HG03457 (cell line): ENCODE data around the gene PDGFA.

Experiments used
- ATAC-seq: cut with Tn5 transposase; IDR thresholded peaks from one replicate; pipeline ENCODE4 v1.9.1; 2021; ENCODE audit warnings: moderate number of reproducible peaks; ENCODE audit not compliant: unreplicated experiment

PDGFA gene

DNA sequence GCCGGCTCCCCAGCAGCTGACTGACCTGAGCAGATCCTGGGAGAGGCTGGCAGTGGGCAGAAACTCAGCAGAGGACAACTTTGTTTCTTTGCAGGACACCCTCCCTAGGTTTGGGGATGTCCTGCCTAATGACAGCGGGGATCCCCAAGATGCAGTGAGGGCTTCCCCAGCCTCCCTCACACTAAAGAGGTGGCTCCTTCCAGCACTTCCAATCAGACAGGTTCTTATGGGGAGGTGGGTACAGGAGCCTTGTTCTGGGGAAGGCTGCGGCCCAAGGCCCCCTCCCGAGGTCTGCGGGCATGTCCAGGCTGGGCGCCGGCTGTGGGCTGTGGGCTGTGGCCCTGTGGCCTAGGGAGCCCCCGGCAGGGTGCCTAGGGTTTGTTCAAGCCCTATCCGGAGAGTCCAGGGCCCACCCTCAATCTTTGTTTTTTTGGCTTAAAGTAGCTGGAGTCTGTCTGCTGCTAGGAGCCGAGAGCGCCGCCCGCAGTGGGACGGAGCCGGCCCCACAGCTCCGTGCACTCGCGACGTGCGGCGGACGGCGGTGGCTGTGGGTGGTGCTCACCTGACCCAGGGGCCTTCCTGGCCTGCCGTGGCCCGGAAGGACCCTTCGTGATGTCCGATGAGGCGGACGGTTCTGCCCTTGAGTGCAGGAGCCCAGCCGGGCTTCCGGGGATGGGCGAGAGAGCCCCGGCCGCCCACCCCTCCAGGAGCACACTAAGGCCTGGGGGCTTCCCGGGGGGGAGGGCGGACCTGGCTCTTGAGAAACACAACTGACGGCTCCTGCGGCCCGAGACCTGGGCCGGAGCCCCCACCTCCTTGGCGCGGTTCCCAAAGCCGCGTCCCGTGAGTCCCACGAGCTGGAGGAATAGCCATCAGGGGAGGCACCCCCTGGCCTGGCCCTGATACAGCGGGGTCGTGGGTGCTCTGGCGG, 57.2 kb downstream of the PDGFA start:
- ATAC-seq, result no peak

DNA sequence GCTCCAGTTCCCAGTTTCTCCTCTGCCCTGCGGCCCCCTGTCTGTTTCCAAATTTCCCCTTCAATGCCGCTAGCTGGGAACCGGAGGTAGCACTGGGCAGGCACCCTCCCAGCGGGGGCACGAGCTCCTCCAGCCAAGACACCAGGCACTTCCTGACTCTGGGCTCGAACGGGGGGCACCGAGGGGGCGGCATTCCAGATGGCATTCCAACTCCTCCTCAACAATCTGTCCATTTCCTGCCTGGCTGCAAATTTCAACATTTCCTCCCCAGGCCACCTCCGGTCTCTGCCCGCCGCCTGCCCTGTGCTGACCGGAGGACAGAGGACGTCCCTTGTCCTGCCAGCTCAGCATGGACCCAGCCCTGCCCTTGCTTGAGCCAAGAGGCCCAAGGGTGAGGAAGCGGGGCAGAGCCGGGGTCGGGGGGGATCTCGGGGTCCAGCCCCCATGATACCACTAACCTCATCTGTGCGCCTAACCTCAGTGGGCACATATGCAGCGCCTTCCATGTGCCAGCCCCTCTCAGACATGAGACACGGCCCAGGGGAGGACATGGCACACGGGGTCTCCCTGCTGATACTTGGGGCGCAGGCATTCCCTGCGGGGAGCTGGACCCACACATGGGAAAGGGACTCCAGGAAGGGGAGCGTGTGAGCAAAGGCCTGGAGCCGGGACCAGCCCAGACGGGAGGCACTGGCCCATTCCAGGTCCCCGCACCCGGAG, 58.0 kb downstream of the PDGFA start:
- ATAC-seq, result no peak

GRCh38 chr7:461117-461452, 58.6 kb downstream of the PDGFA start:
- ATAC-seq, result no peak

GRCh38 chr7:460374-461116, 59.1 kb downstream of the PDGFA start:
- ATAC-seq, result no peak

GRCh38 chr7:459584-460373, 59.9 kb downstream of the PDGFA start:
- no peak for ATAC-seq

GRCh38 chr7:458511-459245, 61.0 kb downstream of the PDGFA start:
- ATAC-seq, result no peak

GRCh38 chr7:457814-458510, 61.7 kb downstream of the PDGFA start:
- no peak for ATAC-seq

GRCh38 chr7:455110-455928, 64.3 kb downstream of the PDGFA start:
- ATAC-seq, result no peak

GRCh38 chr7:454356-455109, 65.1 kb downstream of the PDGFA start:
- ATAC-seq, result no peak

- ATAC-seq, result no peak
These were observed 65.9 kb downstream of the PDGFA start for GRCh38 chr7:453597-454306.

GRCh38 chr7:452791-453455, 66.7 kb downstream of the PDGFA start:
- no peak for ATAC-seq

DNA sequence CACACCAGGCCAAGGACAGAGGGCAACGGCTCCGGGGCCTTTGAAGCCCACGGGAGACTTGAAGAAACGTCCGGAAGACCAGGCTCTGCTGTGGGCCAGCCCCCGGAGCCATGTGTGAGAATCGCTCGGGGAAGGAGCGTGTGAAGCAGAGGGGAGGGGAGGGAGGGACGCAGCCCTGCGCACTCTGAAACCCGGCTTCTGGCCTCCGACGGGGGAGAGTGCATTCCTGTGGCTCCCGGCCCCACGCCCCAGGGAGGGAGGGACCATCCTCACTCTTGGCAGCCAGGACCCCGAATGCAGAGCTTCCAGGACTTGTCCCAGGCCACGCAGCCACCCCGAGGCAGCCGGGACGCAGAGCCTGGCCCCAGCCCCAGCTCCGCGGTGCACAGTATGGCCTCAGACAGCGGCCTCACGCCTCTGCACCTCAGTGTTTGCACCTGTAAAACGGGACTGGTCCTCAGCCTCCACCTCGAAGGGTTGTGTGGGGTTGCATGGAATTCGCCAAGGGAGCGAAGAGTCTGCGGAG, 67.4 kb downstream of the PDGFA start:
- ATAC-seq, result no peak

GRCh38 chr7:451255-452225, 68.1 kb downstream of the PDGFA start:
- no peak for ATAC-seq

DNA sequence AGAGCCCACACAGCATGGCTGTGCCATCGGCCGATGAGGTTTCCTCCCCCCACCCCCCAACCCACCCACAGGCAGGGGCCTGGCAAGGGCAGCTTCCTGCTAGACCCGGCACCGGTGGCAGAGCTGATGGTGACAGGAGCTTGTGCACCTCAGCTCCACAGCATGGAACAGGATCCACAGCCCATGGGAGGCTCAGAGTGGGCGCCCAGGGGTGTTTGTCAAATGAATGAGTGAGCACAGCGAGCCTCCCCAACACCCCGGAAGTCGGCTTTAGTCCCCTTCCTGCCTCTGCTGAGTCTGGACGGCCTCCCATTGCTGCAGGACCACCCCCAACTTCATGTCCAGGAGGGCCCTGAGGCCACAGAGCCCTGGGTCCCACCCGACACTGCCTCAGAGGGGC, 68.9 kb downstream of the PDGFA start:
- no peak for ATAC-seq

DNA sequence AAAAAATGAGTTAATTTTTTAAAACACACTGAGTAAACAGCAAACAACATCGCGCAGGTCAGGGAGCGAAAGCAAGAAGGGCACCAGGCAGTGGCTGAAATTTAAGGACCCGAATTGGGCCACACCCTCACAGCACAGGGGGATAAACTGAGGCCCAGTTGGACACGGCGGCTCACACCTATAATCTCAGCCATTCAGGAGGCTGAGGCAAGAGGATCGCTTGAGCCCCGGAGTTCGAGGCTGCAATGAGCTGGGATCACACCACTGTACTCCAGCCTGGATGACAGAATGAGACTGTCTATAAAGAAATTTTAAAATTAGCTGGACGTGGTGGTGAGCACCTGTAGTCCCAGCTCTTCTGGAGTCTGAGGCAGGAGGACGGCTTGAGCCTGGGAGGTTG, 69.6 kb downstream of the PDGFA start:
- ATAC-seq, result no peak
